HepG2 (cell line): Measurements from ENCODE around the gene R3HDM4. TPM values are rescaled to one million over a fixed set of nuclear protein-coding genes. Genes with fewer than 3 reads are reported as not detected.

ENCODE experiments used
- CCDC6 ChIP-seq: sonication (generic); formaldehyde crosslinking; IDR thresholded peaks from 2 replicates; pipeline ENCODE4 v1.8.1; 2022; ENCODE audit warnings: mild to moderate bottlenecking, missing genetic modification reagents, moderate library complexity
- CREB1 ChIP-seq, 2 experiments: fragments of 450-650 bp in 1 of 2; IDR thresholded peaks; 2 replicates each; pipeline ENCODE4 v1.6.1; 2016 to 2017; ENCODE audit warnings: control low read depth in 1 of 2, mild to moderate bottlenecking in 1 of 2, missing compliant biosample characterization in 1 of 2, missing genetic modification characterization in 1 of 2
- PAWR ChIP-seq: sonication (generic); formaldehyde crosslinking; IDR thresholded peaks from 2 replicates; pipeline ENCODE4 v1.4.0; 2020; ENCODE audit warnings: missing genetic modification reagents, mild to moderate bottlenecking, borderline replicate concordance
- RFX3 ChIP-seq: IDR thresholded peaks from 2 replicates; pipeline ENCODE4 v1.6.1; 2016; ENCODE audit warnings: missing biosample characterization, missing genetic modification reagents
- SPEN ChIP-seq: sonication (generic); formaldehyde crosslinking; IDR thresholded peaks from 2 replicates; pipeline ENCODE4 v1.5.1; 2020; ENCODE audit warnings: low read depth, mild to moderate bottlenecking, missing genetic modification reagents
- THYN1 ChIP-seq: sonication (generic); formaldehyde crosslinking; IDR thresholded peaks from 2 replicates; pipeline ENCODE4 v1.8.1; 2023; ENCODE audit warnings: low read depth, mild to moderate bottlenecking, moderate library complexity, missing genetic modification reagents, borderline replicate concordance
- WIZ ChIP-seq: sonication (generic); formaldehyde crosslinking; IDR thresholded peaks from 2 replicates; pipeline ENCODE4 v1.5.1; 2020; ENCODE audit warnings: mild to moderate bottlenecking, missing genetic modification reagents
- ZNF572 ChIP-seq: sonication (generic); formaldehyde crosslinking; IDR thresholded peaks from 2 replicates; pipeline ENCODE4 v1.5.1; 2020; ENCODE audit warnings: mild to moderate bottlenecking, missing genetic modification reagents
- ZNF749 ChIP-seq: sonication (generic); formaldehyde crosslinking; IDR thresholded peaks from 2 replicates; pipeline ENCODE4 v1.8.0; 2022; ENCODE audit warnings: mild to moderate bottlenecking, missing genetic modification reagents, moderate library complexity, borderline replicate concordance
- polyA plus RNA-seq, 8 experiments: library from polyadenylated mRNA; depleted of rRNA in 3 of 8; stranded (reverse) in 7 of 8; unstranded in 1 of 8; fragments of >200 nt; fragmentation: Illumina TruSeq in 4 of 8; extraction: Trizol in 4 of 8; gene quantifications; 2 replicates each; pipeline versions ENCODE4 v1.2.1 to v1.2.3, GENCODE V29; 2011 to 2016; ENCODE audit warnings: low read depth in 4 of 8, missing spikeins in 1 of 8, mixed read lengths in 1 of 8; ENCODE audit not compliant: insufficient read depth in 1 of 8
- total RNA-seq, 5 experiments: library from RNA; depleted of rRNA; stranded (reverse); fragments of >200 nt; fragmentation: Illumina TruSeq; extraction: Trizol; gene quantifications; 2 replicates each; pipeline ENCODE4 v1.2.3, GENCODE V29; 2016; ENCODE audit warnings: low read depth in 1 of 5
- TF ChIP-seq, protein P1 (sequence below): sonication (generic); formaldehyde crosslinking; IDR thresholded peaks from 2 replicates; pipeline ENCODE4 v1.4.0; 2020; ENCODE audit warnings: mild to moderate bottlenecking, low read depth, missing genetic modification reagents
- TF ChIP-seq, protein P2 (sequence below): sonication (generic); formaldehyde crosslinking; IDR thresholded peaks from 2 replicates; pipeline ENCODE4 v1.4.0; 2020; ENCODE audit warnings: missing genetic modification reagents; ENCODE audit errors: not compliant biosample characterization
- TF ChIP-seq, protein P3 (sequence below), 2 experiments: fragments of 450-650 bp in 1 of 2; sonication (generic) in 1 of 2; formaldehyde crosslinking in 1 of 2; IDR thresholded peaks; 2 replicates each; pipeline versions ENCODE4 v1.6.1 to v1.8.0; 2016 to 2022; ENCODE audit warnings: antibody characterized with exemption in 1 of 2, mild to moderate bottlenecking in 1 of 2, missing genetic modification reagents in 1 of 2
- TF ChIP-seq, protein P4 (sequence below): sonication (generic); formaldehyde crosslinking; IDR thresholded peaks from 2 replicates; pipeline ENCODE4 v1.4.0; 2020; ENCODE audit warnings: missing genetic modification reagents, mild to moderate bottlenecking, borderline replicate concordance

The R3HDM4 gene
- total and polyA plus RNA-seq, 2 of the 13 experiments (the other 11 are each of a cell fraction or from before 2014, with no cell fraction given), result 26.2 to 26.9 TPM

DNA sequence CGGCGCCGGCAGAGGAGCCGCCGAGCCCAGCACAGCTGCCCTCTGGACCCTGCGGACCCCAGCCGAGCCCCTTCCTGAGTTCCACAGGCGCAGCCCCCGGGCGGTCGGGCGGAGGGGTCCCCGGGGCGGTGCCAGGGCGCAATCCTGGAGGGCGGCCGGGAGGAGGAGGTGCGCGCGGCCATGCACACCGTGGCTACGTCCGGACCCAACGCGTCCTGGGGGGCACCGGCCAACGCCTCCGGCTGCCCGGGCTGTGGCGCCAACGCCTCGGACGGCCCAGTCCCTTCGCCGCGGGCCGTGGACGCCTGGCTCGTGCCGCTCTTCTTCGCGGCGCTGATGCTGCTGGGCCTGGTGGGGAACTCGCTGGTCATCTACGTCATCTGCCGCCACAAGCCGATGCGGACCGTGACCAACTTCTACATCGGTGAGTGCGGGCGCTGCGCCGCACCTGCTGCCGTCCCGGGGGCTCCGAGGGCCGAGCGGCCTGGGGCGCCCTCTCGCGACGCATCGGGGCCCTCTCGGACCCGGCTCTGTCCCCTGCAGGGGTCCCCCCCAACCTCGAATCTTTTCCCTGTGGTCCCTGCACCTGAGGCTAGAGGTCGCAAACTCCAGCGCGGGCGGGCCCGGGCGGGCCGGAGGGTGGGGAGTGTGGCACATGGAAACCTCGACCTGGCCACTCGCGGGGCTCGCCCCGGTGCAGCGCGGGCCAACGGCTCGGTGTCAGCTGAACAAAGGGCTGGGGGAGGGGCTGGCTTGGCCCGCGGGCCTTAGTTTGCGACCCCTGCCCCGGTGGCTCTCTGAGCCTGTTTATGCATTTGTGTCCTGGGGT is 4.5 kb upstream of the R3HDM4 start, which contains the start of gene KISS1R (continued):
- TF ChIP-seq, protein P1, sequence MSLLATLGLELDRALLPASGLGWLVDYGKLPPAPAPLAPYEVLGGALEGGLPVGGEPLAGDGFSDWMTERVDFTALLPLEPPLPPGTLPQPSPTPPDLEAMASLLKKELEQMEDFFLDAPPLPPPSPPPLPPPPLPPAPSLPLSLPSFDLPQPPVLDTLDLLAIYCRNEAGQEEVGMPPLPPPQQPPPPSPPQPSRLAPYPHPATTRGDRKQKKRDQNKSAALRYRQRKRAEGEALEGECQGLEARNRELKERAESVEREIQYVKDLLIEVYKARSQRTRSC (CRISPR knock-in tag), result no peak
- TF ChIP-seq, protein P2, sequence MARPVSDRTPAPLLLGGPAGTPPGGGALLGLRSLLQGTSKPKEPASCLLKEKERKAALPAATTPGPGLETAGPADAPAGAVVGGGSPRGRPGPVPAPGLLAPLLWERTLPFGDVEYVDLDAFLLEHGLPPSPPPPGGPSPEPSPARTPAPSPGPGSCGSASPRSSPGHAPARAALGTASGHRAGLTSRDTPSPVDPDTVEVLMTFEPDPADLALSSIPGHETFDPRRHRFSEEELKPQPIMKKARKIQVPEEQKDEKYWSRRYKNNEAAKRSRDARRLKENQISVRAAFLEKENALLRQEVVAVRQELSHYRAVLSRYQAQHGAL (CRISPR knock-in tag), result no peak
- TF ChIP-seq PAWR (no peak), THYN1 (CRISPR knock-in tag) (no peak), ZNF572 (CRISPR knock-in tag) (no peak), CCDC6 (no peak; the same call in 1 of the 2 replicates), WIZ (CRISPR knock-in tag) (no peak; the same call in 1 of the 2 replicates), CREB1 (IDR thresholded peaks at IDR 0.05) (peak; percentile 87), CREB1 (CRISPR knock-in tag; IDR thresholded peaks at IDR 0.05) (no peak), RFX3 (CRISPR knock-in tag) (no peak), ZNF749 (CRISPR knock-in tag) (peak; percentile 60; the same call in 1 of the 2 replicates), SPEN (CRISPR knock-in tag) (peak; percentile 65)
- TF ChIP-seq, protein P3, sequence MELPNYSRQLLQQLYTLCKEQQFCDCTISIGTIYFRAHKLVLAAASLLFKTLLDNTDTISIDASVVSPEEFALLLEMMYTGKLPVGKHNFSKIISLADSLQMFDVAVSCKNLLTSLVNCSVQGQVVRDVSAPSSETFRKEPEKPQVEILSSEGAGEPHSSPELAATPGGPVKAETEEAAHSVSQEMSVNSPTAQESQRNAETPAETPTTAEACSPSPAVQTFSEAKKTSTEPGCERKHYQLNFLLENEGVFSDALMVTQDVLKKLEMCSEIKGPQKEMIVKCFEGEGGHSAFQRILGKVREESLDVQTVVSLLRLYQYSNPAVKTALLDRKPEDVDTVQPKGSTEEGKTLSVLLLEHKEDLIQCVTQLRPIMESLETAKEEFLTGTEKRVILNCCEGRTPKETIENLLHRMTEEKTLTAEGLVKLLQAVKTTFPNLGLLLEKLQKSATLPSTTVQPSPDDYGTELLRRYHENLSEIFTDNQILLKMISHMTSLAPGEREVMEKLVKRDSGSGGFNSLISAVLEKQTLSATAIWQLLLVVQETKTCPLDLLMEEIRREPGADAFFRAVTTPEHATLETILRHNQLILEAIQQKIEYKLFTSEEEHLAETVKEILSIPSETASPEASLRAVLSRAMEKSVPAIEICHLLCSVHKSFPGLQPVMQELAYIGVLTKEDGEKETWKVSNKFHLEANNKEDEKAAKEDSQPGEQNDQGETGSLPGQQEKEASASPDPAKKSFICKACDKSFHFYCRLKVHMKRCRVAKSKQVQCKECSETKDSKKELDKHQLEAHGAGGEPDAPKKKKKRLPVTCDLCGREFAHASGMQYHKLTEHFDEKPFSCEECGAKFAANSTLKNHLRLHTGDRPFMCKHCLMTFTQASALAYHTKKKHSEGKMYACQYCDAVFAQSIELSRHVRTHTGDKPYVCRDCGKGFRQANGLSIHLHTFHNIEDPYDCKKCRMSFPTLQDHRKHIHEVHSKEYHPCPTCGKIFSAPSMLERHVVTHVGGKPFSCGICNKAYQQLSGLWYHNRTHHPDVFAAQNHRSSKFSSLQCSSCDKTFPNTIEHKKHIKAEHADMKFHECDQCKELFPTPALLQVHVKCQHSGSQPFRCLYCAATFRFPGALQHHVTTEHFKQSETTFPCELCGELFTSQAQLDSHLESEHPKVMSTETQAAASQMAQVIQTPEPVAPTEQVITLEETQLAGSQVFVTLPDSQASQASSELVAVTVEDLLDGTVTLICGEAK (IDR thresholded peaks at IDR 0.05), result no peak
- TF ChIP-seq, protein P3 (CRISPR knock-in tag; IDR thresholded peaks at IDR 0.05), result 0 out of 2 replicates have a peak, but pooled peaks have one; percentile 20
- TF ChIP-seq, protein P4, sequence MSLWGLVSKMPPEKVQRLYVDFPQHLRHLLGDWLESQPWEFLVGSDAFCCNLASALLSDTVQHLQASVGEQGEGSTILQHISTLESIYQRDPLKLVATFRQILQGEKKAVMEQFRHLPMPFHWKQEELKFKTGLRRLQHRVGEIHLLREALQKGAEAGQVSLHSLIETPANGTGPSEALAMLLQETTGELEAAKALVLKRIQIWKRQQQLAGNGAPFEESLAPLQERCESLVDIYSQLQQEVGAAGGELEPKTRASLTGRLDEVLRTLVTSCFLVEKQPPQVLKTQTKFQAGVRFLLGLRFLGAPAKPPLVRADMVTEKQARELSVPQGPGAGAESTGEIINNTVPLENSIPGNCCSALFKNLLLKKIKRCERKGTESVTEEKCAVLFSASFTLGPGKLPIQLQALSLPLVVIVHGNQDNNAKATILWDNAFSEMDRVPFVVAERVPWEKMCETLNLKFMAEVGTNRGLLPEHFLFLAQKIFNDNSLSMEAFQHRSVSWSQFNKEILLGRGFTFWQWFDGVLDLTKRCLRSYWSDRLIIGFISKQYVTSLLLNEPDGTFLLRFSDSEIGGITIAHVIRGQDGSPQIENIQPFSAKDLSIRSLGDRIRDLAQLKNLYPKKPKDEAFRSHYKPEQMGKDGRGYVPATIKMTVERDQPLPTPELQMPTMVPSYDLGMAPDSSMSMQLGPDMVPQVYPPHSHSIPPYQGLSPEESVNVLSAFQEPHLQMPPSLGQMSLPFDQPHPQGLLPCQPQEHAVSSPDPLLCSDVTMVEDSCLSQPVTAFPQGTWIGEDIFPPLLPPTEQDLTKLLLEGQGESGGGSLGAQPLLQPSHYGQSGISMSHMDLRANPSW (CRISPR knock-in tag), result peak; percentile 51; the same call in 1 of the 2 replicates
